ENCODE measurements around the gene GALNT6. TPM values are rescaled to one million over a fixed set of nuclear protein-coding genes. Genes with fewer than 3 reads are reported as not detected.
A peak's percentile ranks its signal among the peaks of the same experiment; 100 is the strongest.
"Not testable (repeated sequence)": the region's sequence is repeated elsewhere in the genome, so short reads cannot be mapped to it uniquely, and the experiment has no call there.

The GALNT6 gene
- total and polyA plus RNA-seq, 2 experiments from 2014 or later, result 4.3 to 9.4 TPM

DNA sequence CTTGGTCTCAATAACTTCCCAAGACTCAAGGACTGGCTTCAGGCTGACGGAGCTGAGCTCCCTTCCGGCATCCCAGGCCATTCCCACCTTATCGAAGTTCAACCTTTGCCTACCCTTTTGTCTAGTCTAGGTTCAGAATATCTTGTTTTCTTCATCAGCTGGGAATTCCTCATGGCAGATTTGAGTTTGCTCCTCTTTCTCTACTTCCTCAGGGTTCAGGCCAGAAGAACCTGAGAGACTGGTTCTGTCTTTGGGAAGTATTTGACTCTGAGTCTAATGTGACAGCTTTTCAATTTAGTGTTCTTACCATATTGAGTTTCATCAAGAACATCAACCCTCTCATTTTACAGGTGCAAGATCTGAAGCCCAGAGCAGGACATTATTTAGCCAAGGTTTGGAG, 69.3 kb downstream of the GALNT6 start:
- Histone ChIP-seq H3K27ac (no peak overlapping the region), H3K4me2 (ENCODE audit: unreplicated experiment) (no peak overlapping the region), H3F3A (ENCODE audit: insufficient read depth) (peaks cover 9% of the 10 kb centered on the region), H3K4me1 (ENCODE audit: insufficient read depth) (peaks cover 17% of the 10 kb centered on the region), H3K27me3 (replicated peaks; ENCODE audit: insufficient read depth) (no peaks in the 10 kb centered on the region), H4K20me1 (ENCODE audit: insufficient read depth) (no peaks in the 10 kb centered on the region), H3K4me3 (no peak overlapping the region), H2AFZ (no peak overlapping the region), H3K9me2 (ENCODE audit: insufficient read depth) (no peaks in the 10 kb centered on the region), H3K79me2 (ENCODE audit: insufficient read depth) (no peaks in the 10 kb centered on the region), H3K36me3 (ENCODE audit: low read depth) (no peaks in the 10 kb centered on the region), H3K9me3 (ENCODE audit: low read depth) (no peaks in the 10 kb centered on the region), H3K9ac (no peak overlapping the region)
- no peak for DNase-seq
- 89 to 95% methylated on average over 3 of the region's 3 CpGs for WGBS, 2 experiments (ENCODE audit: low coverage in 1 of 2, low lambda C conversion rate in 2 of 2, missing lambda C conversion rate in 2 of 2)
- no peak for TF ChIP-seq EZH2 (IDR thresholded peaks at IDR 0.05; ENCODE audit: insufficient read depth, poor library complexity, severe bottlenecking)
- TF ChIP-seq EZH2phosphoT487 (IDR thresholded peaks at IDR 0.05; ENCODE audit: insufficient read depth, low read depth), result no peak
- in situ Hi-C loops (cut with MboI), result no loop called here

DNA sequence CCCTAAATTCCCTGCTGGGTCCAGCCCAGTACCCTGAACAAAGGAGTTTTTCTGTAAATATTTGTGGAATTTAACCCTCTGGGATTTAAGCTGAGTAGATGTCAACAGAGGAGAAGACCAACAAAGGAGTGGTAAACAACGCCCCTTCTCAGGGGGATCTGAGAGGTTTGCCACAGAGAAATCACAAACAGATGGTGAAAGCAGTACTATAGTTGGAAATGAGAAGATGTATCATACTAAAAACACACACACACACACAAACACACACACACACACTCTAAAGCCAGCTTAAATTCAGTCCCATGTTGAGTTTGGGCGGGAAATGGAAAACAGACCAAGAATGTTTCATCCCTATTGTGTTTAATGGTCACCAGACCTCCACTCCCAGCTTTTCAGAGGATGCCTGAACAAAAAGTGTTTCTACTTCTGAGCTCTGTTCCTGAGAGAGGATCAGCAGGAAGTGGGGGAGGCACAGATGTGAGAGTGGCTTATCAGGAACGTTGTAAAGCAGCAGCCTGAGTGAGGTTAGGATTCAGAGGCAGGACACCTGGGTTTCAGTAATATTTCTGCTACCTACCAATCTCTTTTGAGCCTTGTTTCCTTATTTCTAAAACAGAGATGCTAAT, 70.4 kb downstream of the GALNT6 start:
- no peaks in the 10 kb centered on the region for H3K36me3 ChIP-seq (ENCODE audit: low read depth)
- H3K9me2 ChIP-seq (ENCODE audit: insufficient read depth), result no peaks in the 10 kb centered on the region
- peak; percentile 25 for DNase-seq
- H3F3A ChIP-seq (ENCODE audit: insufficient read depth), result no peaks in the 10 kb centered on the region
- H3K27me3 ChIP-seq (replicated peaks; ENCODE audit: insufficient read depth), result no peaks in the 10 kb centered on the region
- H3K27ac ChIP-seq, result no peak overlapping the region
- no peak overlapping the region for H3K4me3 ChIP-seq
- no peaks in the 10 kb centered on the region for H3K79me2 ChIP-seq (ENCODE audit: insufficient read depth)
- no peaks in the 10 kb centered on the region for H4K20me1 ChIP-seq (ENCODE audit: insufficient read depth)
- peak overlapping the region; percentile 71 for H2AFZ ChIP-seq
- peak overlapping the region; percentile 34 for H3K4me2 ChIP-seq (ENCODE audit: unreplicated experiment)
- WGBS, 2 experiments (ENCODE audit: low coverage in 1 of 2, low lambda C conversion rate in 2 of 2, missing lambda C conversion rate in 2 of 2), result 3 to 5% methylated on average over 3 of the region's 3 CpGs
- no peak overlapping the region for H3K9ac ChIP-seq
- TF ChIP-seq EZH2 (IDR thresholded peaks at IDR 0.05; ENCODE audit: insufficient read depth, poor library complexity, severe bottlenecking), result no peak
- no peak for TF ChIP-seq EZH2phosphoT487 (IDR thresholded peaks at IDR 0.05; ENCODE audit: insufficient read depth, low read depth)
- in situ Hi-C loops (cut with MboI), result no loop called here
- peaks cover 9% of the 10 kb centered on the region for H3K4me1 ChIP-seq (ENCODE audit: insufficient read depth)
- H3K9me3 ChIP-seq (ENCODE audit: low read depth), result no peaks in the 10 kb centered on the region

DNA sequence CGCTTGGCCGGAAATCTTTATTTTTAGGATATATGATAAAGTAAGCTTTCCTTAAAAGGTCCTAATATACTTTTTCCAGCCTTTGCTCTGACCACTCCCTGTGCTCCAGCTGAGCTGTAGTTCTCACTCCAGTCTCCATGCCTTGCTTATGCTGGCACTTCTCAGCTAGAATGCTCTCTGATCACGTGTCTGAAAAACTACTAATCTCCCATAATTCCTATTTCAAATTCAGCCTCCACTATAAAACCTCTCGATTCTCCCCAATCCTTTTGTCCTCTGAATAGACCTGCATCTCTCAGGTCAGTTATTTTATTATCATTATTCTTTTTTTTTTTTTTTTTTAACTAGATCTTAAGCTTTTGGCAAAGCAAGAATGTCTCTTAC, 70.9 kb downstream of the GALNT6 start:
- Histone ChIP-seq H3F3A (ENCODE audit: insufficient read depth) (no peaks in the 10 kb centered on the region), H2AFZ (peak overlapping the region; percentile 71; the same call in 1 of the 2 replicates), H3K36me3 (ENCODE audit: low read depth) (no peaks in the 10 kb centered on the region), H4K20me1 (ENCODE audit: insufficient read depth) (no peaks in the 10 kb centered on the region), H3K9me3 (ENCODE audit: low read depth) (no peaks in the 10 kb centered on the region), H3K27ac (no peak overlapping the region), H3K4me1 (ENCODE audit: insufficient read depth) (peaks cover 9% of the 10 kb centered on the region), H3K9me2 (ENCODE audit: insufficient read depth) (no peaks in the 10 kb centered on the region), H3K4me3 (no peak overlapping the region), H3K79me2 (ENCODE audit: insufficient read depth) (no peaks in the 10 kb centered on the region), H3K27me3 (replicated peaks; ENCODE audit: insufficient read depth) (no peaks in the 10 kb centered on the region), H3K4me2 (ENCODE audit: unreplicated experiment) (no peak overlapping the region), H3K9ac (no peak overlapping the region)
- TF ChIP-seq EZH2phosphoT487 (IDR thresholded peaks at IDR 0.05; ENCODE audit: insufficient read depth, low read depth) (no peak), EZH2 (IDR thresholded peaks at IDR 0.05; ENCODE audit: insufficient read depth, poor library complexity, severe bottlenecking) (no peak)
- in situ Hi-C loops (cut with MboI), result no loop called here
- peak; percentile 15 for DNase-seq
- 41 to 42% methylated on average over 4 of the region's 4 CpGs for WGBS, 2 experiments (ENCODE audit: low coverage in 1 of 2, low lambda C conversion rate in 2 of 2, missing lambda C conversion rate in 2 of 2)

DNA sequence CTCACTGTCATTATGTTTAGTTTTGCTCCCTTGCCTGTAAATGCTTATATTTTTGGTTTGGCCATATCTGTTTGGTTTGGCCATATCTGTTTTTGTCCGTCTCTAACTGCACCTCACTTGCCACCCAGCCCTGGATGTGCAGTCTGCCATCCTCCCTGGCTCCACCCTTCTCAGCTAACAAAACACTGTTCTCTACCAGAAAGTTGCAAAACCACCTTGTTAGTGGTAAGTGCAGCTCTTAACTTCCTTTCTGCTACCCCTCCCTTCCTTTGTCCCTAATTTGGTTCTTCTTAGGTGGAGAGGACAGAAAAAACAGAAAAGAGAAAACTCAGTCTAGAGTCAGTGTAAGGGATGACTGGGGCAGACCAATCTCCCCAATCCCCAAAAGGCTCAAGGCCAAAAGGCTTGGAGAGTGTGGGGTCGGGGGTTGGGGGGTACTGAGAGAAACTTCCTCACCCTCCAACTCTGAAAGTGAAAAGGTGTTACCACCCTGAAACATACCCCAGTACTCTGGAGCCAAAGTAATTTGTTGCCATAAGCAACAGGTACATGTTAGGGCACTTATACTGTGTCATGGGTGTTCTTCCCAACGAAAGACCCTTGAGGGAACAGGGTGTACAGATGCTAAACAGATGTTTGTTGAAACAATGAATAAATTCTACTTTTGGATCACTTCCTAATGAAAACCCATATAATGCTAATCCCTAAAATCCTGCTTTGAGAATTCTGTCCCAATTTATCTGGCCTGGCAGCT, 72.2 kb downstream of the GALNT6 start:
- peak overlapping the region; percentile 29 for H2AFZ ChIP-seq
- no peaks in the 10 kb centered on the region for H3K27me3 ChIP-seq (replicated peaks; ENCODE audit: insufficient read depth)
- in situ Hi-C loops (cut with MboI), result no loop called here
- peaks cover 9% of the 10 kb centered on the region for H3K4me1 ChIP-seq (ENCODE audit: insufficient read depth)
- H4K20me1 ChIP-seq (ENCODE audit: insufficient read depth), result no peaks in the 10 kb centered on the region
- DNase-seq, result no peak
- H3K9me2 ChIP-seq (ENCODE audit: insufficient read depth), result no peaks in the 10 kb centered on the region
- no peak overlapping the region for H3K4me3 ChIP-seq
- no peak overlapping the region for H3K4me2 ChIP-seq (ENCODE audit: unreplicated experiment)
- no peaks in the 10 kb centered on the region for H3K36me3 ChIP-seq (ENCODE audit: low read depth)
- no peak overlapping the region for H3K9ac ChIP-seq
- TF ChIP-seq EZH2phosphoT487 (IDR thresholded peaks at IDR 0.05; ENCODE audit: insufficient read depth, low read depth) (no peak), EZH2 (IDR thresholded peaks at IDR 0.05; ENCODE audit: insufficient read depth, poor library complexity, severe bottlenecking) (no peak)
- H3K79me2 ChIP-seq (ENCODE audit: insufficient read depth), result no peaks in the 10 kb centered on the region
- H3K27ac ChIP-seq, result no peak overlapping the region
- 63 to 72% methylated on average over 3 of the region's 3 CpGs for WGBS, 2 experiments (ENCODE audit: low coverage in 1 of 2, low lambda C conversion rate in 2 of 2, missing lambda C conversion rate in 2 of 2)
- no peaks in the 10 kb centered on the region for H3K9me3 ChIP-seq (ENCODE audit: low read depth)
- H3F3A ChIP-seq (ENCODE audit: insufficient read depth), result no peaks in the 10 kb centered on the region

DNA sequence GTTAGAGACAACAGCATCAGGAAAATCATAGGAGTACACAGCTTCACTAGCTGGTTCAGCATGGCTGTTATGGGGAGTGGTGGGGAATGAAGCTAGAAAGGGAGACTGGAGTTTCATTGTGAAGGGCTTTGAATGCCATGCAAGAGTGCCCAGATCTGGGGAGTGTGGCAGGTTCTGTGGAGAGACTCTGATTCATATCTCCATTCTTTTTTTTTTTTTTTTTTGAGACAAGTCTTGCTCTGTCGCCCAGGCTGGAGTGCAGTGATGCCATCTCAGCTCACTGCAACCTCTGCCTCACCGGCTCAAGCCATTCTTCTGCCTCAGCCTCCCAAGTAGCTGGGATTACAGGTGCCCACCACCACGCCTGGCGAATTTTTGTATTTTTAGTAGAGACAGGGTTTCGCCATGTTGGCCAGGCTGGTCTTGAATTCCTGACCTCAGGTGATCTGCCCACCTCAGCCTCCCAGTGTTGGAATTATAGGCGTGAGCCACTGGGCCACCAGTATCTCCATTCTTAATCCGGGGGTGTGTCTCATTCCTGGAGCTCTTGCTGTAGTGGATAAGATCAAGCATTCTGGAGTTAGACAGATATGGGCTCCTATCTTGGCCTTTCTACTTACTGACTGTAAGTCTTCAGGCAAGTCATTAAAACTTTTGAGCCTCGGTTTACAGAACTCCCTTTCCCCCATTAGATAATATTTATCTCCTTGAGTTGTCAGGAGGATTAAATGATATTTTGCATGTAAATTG, 73.0 kb downstream of the GALNT6 start:
- H3K9me3 ChIP-seq (ENCODE audit: low read depth); H3K79me2 ChIP-seq (ENCODE audit: insufficient read depth); H3K36me3 ChIP-seq (ENCODE audit: low read depth); H3K27ac ChIP-seq; H3K9me2 ChIP-seq (ENCODE audit: insufficient read depth); H3K27me3 ChIP-seq (replicated peaks; ENCODE audit: insufficient read depth); H3K4me1 ChIP-seq (ENCODE audit: insufficient read depth); H3K9ac ChIP-seq; H3F3A ChIP-seq (ENCODE audit: insufficient read depth); DNase-seq; in situ Hi-C loops (cut with MboI); H4K20me1 ChIP-seq (ENCODE audit: insufficient read depth); H3K4me2 ChIP-seq (ENCODE audit: unreplicated experiment); H3K4me3 ChIP-seq: not testable (repeated sequence)
- WGBS, 2 experiments (ENCODE audit: low coverage in 1 of 2, low lambda C conversion rate in 2 of 2, missing lambda C conversion rate in 2 of 2), result 90% methylated on average over 8 of the region's 8 CpGs
- H2AFZ ChIP-seq, result peak overlapping the region; percentile 29; the same call in 1 of the 2 replicates

All from GM23248 (cell line).